Subcutaneous preadipocyte (primary cell): ENCODE data around the gene HOXA6. TPM values are rescaled to one million over a fixed set of nuclear protein-coding genes. Genes with fewer than 3 reads are reported as not detected.

Experiments
- small RNA-seq: library from RNA; depleted of rRNA; stranded (forward); fragments of <200 nt; gene quantifications from one replicate; pipeline ENCODE3, GENCODE V24; 2012
- total RNA-seq: library from RNA; depleted of rRNA; stranded (reverse); fragments of >200 nt; gene quantifications from 2 replicates; pipeline ENCODE4 v1.2.3, GENCODE V29; 2012

HOXA6 gene
- total RNA-seq, 1 donor: 8.8 TPM

Small RNA genes within 50 kb of the gene (small RNA-seq; reads per million reads assigned to genes)
- not detected for gene AC004080.5
- not detected for gene RF01977
- gene RF02140: not detected
- gene RF02141: not detected

Other genes with a start within 250 kb of the HOXA6 start
- gene HOXA1, start 51.8 kb downstream of the HOXA6 start, total RNA-seq: 0.73 and 1.4 TPM in 2 replicates
- 0.39 and 0.73 TPM in 2 replicates for gene HOXA2, start 45.1 kb downstream of the HOXA6 start, total RNA-seq
- 1.4 and 1.5 TPM in 2 replicates for gene HOXA4, start 17.0 kb downstream of the HOXA6 start, total RNA-seq
- gene HOXA5, start 4.1 kb downstream of the HOXA6 start, total RNA-seq: 6.5 and 9.9 TPM in 2 replicates
- 3.7 and 6.1 TPM in 2 replicates for gene HOXA3, start 4.8 kb upstream of the HOXA6 start, total RNA-seq
- gene HOXA7, start 8.9 kb upstream of the HOXA6 start, total RNA-seq: 2.2 and 2.7 TPM in 2 replicates
- gene HOXA9, start 17.8 kb upstream of the HOXA6 start, total RNA-seq: 8.8 and 15.2 TPM in 2 replicates
- gene HOXA10, start 26.5 kb upstream of the HOXA6 start, total RNA-seq: 9.9 and 11.3 TPM in 2 replicates
- 4.8 and 5.3 TPM in 2 replicates for gene HOXA11, start 37.5 kb upstream of the HOXA6 start, total RNA-seq
- gene HOXA13, start 52.3 kb upstream of the HOXA6 start, total RNA-seq: 0.20 and 0.37 TPM in 2 replicates
- gene EVX1, start 95.0 kb upstream of the HOXA6 start, total RNA-seq: not detected in 2 replicates